HG03280 (cell line): ENCODE data around the gene GLUL.
"Not testable (repeated sequence)": the region's sequence is repeated elsewhere in the genome, so short reads cannot be mapped to it uniquely, and the experiment has no call there.

Source experiments
- ATAC-seq: cut with Tn5 transposase; IDR thresholded peaks from one replicate; pipeline ENCODE4 v1.9.1; 2021; ENCODE audit warnings: mild to moderate bottlenecking, moderate library complexity; ENCODE audit not compliant: unreplicated experiment

GLUL gene

GRCh38 chr1:182368903-182369302 is 22.7 kb downstream of the GLUL start:
- peak; percentile 52 for ATAC-seq

- peak; percentile 34 for ATAC-seq
Observed at GRCh38 chr1:182368358-182368757, 23.2 kb downstream of the GLUL start.

GRCh38 chr1:182367926-182368325 is 23.7 kb downstream of the GLUL start:
- no peak for ATAC-seq

- no peak for ATAC-seq
Observed at GRCh38 chr1:182366596-182366995, 25.0 kb downstream of the GLUL start.

- ATAC-seq: no peak
Observed at GRCh38 chr1:182359645-182360044, 31.9 kb downstream of the GLUL start.

GRCh38 chr1:182357913-182358312 is 33.7 kb downstream of the GLUL start:
- ATAC-seq: no peak

GRCh38 chr1:182357171-182357570 is 34.4 kb downstream of the GLUL start:
- ATAC-seq: no peak

- ATAC-seq: no peak
Observed at GRCh38 chr1:182355723-182356098, 35.9 kb downstream of the GLUL start.

- ATAC-seq: no peak
Observed at GRCh38 chr1:182351790-182352364, 39.7 kb downstream of the GLUL start.

GRCh38 chr1:182350839-182351238 is 40.8 kb downstream of the GLUL start:
- no peak for ATAC-seq

GRCh38 chr1:182348961-182349747 is 42.4 kb downstream of the GLUL start:
- no peak for ATAC-seq

GRCh38 chr1:182347019-182347418 is 44.6 kb downstream of the GLUL start:
- ATAC-seq: no peak

GRCh38 chr1:182340233-182341058 is 51.1 kb downstream of the GLUL start:
- no peak for ATAC-seq

GRCh38 chr1:182339684-182340083 is 51.9 kb downstream of the GLUL start:
- no peak for ATAC-seq

GRCh38 chr1:182338806-182339370 is 52.7 kb downstream of the GLUL start:
- no peak for ATAC-seq

GRCh38 chr1:182337736-182338571 is 53.6 kb downstream of the GLUL start:
- ATAC-seq: no peak

GRCh38 chr1:182335771-182336566 is 55.6 kb downstream of the GLUL start:
- no peak for ATAC-seq

GRCh38 chr1:182333071-182333571 is 58.5 kb downstream of the GLUL start:
- ATAC-seq: not testable (repeated sequence)

GRCh38 chr1:182332261-182333060 is 59.1 kb downstream of the GLUL start:
- ATAC-seq: no peak
